Erythroblast (primary cell): ENCODE results near the gene ALDH18A1.

Experiments
- GATA1 ChIP-seq: IDR thresholded peaks from 2 replicates; pipeline ENCODE4 v1.6.1; 2011; ENCODE audit warnings: low read depth, mild to moderate bottlenecking, control low read depth, low read length, moderate library complexity
- POLR2A ChIP-seq: IDR thresholded peaks from 2 replicates; pipeline ENCODE4 v1.6.1; 2011; ENCODE audit warnings: mild to moderate bottlenecking, low read length

DNA sequence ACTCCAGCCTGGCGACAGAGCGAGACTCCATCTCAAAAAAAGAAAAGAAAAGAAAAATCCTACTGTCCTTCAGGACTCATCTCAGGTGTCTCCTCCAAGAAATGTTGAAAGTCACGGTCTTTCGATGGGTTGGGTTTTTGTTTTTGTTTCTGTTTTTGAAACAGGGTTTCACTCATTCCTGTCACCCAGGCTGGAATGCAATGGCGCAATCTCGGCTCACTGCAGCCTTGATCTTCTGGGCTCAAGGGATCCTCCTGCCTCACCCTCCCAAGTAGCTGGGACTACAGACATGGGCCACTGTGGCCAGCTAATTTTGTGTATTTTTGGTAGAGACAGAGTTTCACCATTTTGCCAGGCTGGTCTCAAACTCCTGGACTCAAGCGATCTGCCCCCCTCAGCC is 92.2 kb downstream of the ALDH18A1 start:
- TF ChIP-seq POLR2A (no peak), GATA1 (no peak)
